ENCODE measurements around the gene SLIT3. TPM values are rescaled to one million over a fixed set of nuclear protein-coding genes. Genes with fewer than 3 reads are reported as not detected.
A peak's percentile ranks its signal among the peaks of the same experiment; 100 is the strongest.
"Not testable (repeated sequence)": the region's sequence is repeated elsewhere in the genome, so short reads cannot be mapped to it uniquely, and the experiment has no call there.

Gene SLIT3
- total RNA-seq, 1 donor from 2014 or later, result not detected

GRCh38 chr5:168747987-168748777, 552.8 kb downstream of the SLIT3 start:
- DNase-seq (ENCODE audit: low read depth in 2 of 2), result peak; percentile 11 to 22

GRCh38 chr5:168746893-168747640, 553.9 kb downstream of the SLIT3 start:
- no peak for DNase-seq (ENCODE audit: low read depth in 2 of 2)

DNA sequence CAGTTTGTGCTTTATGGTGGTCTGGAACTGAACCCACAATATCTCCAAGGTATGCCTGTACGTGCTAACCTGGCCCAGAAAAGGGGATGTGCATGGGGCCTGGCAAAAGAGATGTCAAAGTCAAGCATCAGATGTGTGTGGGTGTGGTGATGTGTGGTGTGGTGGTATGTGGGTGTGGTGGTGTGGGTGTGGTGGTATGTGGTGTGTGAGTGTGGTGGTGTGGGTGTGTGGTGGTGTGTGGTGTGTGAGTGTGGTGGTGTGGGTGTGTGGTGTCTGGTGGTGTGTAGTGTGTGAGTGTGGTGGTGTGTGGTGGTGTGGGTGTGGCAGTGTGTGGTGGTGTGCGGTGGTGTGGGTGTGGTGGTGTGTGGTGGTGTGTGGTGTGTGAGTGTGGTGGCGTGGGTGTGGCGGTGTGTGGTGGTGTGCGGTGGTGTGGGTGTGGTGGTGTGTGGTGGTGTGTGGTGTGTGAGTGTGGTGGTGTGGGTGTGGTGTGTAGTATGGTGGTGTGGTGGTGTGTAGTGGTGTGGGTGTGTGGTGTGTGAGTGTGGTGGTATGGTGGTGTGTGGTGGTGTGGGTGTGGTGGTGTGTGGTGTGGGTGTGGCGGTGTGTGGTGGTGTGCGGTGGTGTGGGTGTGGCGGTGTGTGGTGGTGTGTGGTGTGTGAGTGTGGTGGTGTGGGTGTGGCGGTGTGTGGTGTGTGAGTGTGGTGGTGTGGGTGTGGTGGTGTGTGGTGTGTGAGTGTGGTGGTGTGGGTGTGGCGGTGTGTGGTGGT, 554.6 kb downstream of the SLIT3 start:
- DNase-seq (ENCODE audit: low read depth in 2 of 2), result not testable (repeated sequence)

GRCh38 chr5:168743617-168744016, 557.3 kb downstream of the SLIT3 start:
- no peak for DNase-seq (ENCODE audit: low read depth in 2 of 2)

GRCh38 chr5:168742311-168742710, 558.6 kb downstream of the SLIT3 start:
- DNase-seq (ENCODE audit: low read depth in 2 of 2), result not testable (repeated sequence)

GRCh38 chr5:168740811-168741213, 560.1 kb downstream of the SLIT3 start:
- DNase-seq (ENCODE audit: low read depth in 2 of 2), result peak; percentile 5 to 94

GRCh38 chr5:168740092-168740800, 560.7 kb downstream of the SLIT3 start:
- no peak for DNase-seq (ENCODE audit: low read depth in 2 of 2)

GRCh38 chr5:168737066-168737465, 563.9 kb downstream of the SLIT3 start:
- no peak for DNase-seq (ENCODE audit: low read depth in 2 of 2)

DNA sequence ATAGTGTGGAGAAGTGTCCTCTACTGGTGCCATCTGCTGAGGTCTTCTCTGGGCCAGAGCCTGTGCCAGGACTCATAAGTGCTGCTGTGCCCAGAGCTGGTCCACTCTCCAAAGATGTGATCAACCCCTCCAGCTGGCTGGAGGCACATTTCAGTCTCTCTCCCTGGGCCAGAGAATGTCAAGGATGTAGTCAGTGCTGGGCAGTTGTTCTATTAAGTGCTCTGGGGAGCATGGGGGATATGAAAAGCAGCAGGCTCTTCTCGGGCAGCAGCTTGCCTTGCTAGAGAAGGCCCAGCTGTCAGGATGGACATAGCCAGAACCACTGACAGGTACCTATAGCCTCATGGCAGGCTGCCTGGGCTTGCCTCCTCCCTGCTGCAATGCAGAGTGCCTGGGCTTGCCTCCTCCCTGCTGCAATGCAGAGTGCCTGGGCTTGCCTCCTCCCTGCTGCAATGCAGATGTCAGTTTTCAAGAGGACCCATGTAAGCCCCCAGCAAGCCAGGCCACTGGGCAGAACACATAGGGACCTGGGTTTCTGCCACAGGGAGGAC, 564.6 kb downstream of the SLIT3 start:
- DNase-seq (ENCODE audit: low read depth in 2 of 2), result no peak

GRCh38 chr5:168734620-168735300, 566.2 kb downstream of the SLIT3 start:
- DNase-seq (ENCODE audit: low read depth in 2 of 2), result no peak

GRCh38 chr5:168734119-168734518, 566.8 kb downstream of the SLIT3 start:
- DNase-seq (ENCODE audit: low read depth in 2 of 2), result no peak

- DNase-seq (ENCODE audit: low read depth in 2 of 2), result no peak
Observed at GRCh38 chr5:168728546-168729211, 572.3 kb downstream of the SLIT3 start.

DNA sequence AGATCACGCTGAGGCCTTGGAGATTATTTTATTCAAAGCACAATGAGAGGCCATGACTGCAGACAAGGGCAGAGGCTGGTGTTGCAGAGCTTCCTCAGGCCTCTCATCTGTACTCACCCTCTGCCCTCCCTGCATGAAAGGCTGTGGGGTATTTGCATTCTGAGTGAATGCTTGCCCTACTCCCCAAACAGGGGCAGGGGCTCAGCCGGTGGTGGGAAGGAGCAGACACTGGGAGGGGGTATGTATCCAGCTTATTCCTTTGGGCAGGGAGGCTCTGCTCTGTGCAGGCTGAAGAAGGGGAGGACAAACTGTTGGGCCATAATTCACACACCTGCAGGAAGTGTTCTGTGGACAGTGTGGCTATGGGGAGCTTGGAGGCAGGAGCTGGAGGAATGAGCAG, 573.4 kb downstream of the SLIT3 start:
- no peak for DNase-seq (ENCODE audit: low read depth in 2 of 2)

GRCh38 chr5:168726342-168726741, 574.6 kb downstream of the SLIT3 start:
- no peak for DNase-seq (ENCODE audit: low read depth in 2 of 2)

DNA sequence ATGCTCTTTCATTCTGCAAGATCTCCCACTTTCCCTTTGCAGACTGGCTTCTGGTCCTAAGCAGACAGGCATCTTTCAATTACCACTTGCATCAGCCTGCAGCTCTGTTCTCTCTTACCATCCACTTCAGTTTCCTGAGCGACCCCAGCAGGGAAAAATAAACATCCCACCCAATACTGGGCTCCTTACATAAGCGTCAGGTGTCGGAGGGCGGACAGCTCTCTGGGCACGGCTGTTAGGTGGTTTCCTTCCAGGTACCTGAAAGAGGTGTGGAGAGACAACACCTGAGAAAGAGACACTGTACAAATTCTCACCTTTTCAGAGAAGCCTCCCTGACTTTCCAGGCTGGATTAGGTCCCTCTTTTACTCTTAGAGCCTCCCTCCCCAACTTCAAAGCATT, 576.7 kb downstream of the SLIT3 start:
- DNase-seq (ENCODE audit: low read depth in 2 of 2), result no peak

DNA sequence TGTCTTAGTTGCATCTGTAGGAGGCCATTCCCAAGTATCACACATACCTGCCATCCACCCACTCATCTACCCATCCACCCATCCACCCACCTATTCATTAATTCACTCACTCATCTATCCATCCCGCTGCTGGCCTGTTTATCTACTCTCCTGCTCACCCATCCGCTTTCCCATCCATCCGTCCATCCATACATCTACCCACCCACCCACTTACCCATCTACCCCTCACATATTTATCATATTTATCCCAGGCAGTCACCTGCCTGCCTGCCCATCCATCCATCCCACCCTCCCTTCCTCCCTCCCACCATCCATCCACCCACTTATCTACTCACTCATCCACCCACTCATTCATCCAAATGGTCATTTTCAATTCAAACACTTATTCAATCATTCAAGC, 577.9 kb downstream of the SLIT3 start:
- no peak for DNase-seq (ENCODE audit: low read depth in 2 of 2)

DNA sequence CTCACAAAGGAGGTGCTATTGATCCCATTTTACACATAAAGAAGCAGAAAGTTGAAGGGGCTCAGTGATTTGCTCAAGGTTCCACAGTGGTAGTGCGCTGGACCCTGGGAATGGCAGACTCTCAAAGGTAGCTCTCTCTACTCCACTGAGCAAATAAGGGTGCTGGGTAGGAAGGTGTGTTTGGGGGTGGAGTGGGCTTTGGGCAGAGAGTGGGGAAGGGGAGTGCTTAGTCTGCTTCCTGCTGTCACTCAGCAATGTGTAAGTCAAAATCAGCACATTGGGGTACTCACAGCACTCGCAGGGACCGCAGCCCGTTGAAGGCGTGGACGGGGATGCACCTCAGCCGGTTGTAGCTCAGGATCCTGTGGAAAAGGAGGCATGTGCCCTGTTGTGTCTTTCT, 579.0 kb downstream of the SLIT3 start:
- DNase-seq (ENCODE audit: low read depth in 2 of 2), result no peak

DNA sequence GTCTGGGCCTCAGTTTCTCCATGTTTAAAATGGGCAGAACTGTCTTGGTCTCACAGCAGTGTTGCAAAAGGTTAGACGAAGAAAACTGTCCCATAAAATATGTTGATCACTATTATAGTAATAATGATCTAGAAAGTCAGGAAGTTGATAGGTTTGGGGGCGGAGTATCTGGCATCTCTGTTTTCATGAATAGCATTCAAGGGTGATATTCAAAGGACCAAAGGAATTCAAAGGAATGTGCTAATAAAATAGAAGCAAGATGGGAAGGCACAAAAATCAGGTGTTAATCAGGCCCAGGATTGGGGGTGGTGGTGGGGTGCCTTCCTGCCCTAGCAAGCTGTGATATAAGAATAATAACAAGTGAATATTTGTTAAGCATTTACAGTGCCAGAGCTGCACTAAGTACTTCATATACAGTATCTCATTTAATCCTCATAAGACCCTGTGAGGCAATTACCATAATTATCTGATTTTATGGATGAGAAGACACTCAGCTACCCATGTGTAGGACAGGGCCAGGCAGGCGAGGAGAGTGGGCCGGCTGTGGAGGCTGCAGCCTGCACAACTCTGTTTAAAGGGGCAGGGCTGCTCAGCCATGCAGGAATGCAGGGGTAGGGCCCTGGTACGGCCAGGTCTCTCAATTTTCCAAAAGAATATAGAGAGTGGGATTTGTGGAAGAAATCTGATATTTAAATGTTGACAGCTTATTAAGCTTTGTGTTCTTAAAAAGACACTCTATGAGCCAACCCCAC, 579.8 kb downstream of the SLIT3 start:
- no peak for DNase-seq (ENCODE audit: low read depth in 2 of 2)

- DNase-seq (ENCODE audit: low read depth in 2 of 2), result no peak
Observed at GRCh38 chr5:168720575-168720974, 580.4 kb downstream of the SLIT3 start.
